Activated T-helper 17 cell treated with anti-CD3 and anti-CD28 coated beads, Interleukin-2, amount 50 U/mL, for 72 hours (primary cell): ENCODE data around the gene SBK1. TPM values are rescaled to one million over a fixed set of nuclear protein-coding genes. Genes with fewer than 3 reads are reported as not detected.
A peak's percentile ranks its signal among the peaks of the same experiment; 100 is the strongest.
"Not testable (repeated sequence)": the region's sequence is repeated elsewhere in the genome, so short reads cannot be mapped to it uniquely, and the experiment has no call there.

Experiments
- ATAC-seq: fragments of 150-1000 bp; cut with Tn5 transposase; replicated peaks from 2 replicates; pipeline ENCODE4 v1.10.0; 2021; ENCODE audit warnings: mild to moderate bottlenecking, moderate library complexity
- H3K27ac Mint-ChIP-seq: one replicate; pipeline ENCODE4 v1.8.0; 2022; ENCODE audit warnings: mixed read lengths
- H3K27me3 Mint-ChIP-seq: one replicate; pipeline ENCODE4 v1.8.0; 2022; ENCODE audit warnings: mixed read lengths
- H3K36me3 Mint-ChIP-seq: one replicate; pipeline ENCODE4 v1.8.0; 2022; ENCODE audit warnings: low read depth, mild to moderate bottlenecking, mixed read lengths
- H3K4me1 Mint-ChIP-seq: one replicate; pipeline ENCODE4 v1.8.0; 2022; ENCODE audit warnings: mixed read lengths
- H3K4me3 Mint-ChIP-seq: one replicate; pipeline ENCODE4 v1.8.0; 2022; ENCODE audit warnings: mild to moderate bottlenecking, mixed read lengths
- H3K9me3 Mint-ChIP-seq: one replicate; pipeline ENCODE4 v1.8.0; 2022; ENCODE audit warnings: mixed read lengths
- total RNA-seq, 2 donors: library from RNA; stranded (reverse); gene quantifications; one replicate each; pipeline ENCODE4 v1.2.3, GENCODE V29; 2022

The SBK1 gene
- total RNA-seq, 2 donors from 2014 or later: 1.7 to 17.6 TPM

GRCh38 chr16:28321700-28322411 lies 29.5 kb downstream of the SBK1 start:
- Mint-ChIP-seq H3K36me3 (peaks cover 9% of the 10 kb centered on the region), H3K27ac (no peak overlapping the region), H3K9me3 (no peaks in the 10 kb centered on the region), H3K4me1 (peaks cover 3% of the 10 kb centered on the region), H3K4me3 (no peak overlapping the region), H3K27me3 (no peaks in the 10 kb centered on the region)
- peak; percentile 59 for ATAC-seq

GRCh38 chr16:28324235-28324886 lies 32.0 kb downstream of the SBK1 start:
- H3K4me1 Mint-ChIP-seq: no peaks in the 10 kb centered on the region
- no peak for ATAC-seq
- peaks cover 4% of the 10 kb centered on the region for H3K36me3 Mint-ChIP-seq

GRCh38 chr16:28324887-28325279 lies 32.6 kb downstream of the SBK1 start:
- no peaks in the 10 kb centered on the region for H3K4me1 Mint-ChIP-seq
- no peaks in the 10 kb centered on the region for H3K36me3 Mint-ChIP-seq
- no peak overlapping the region for H3K4me3 Mint-ChIP-seq
- no peaks in the 10 kb centered on the region for H3K27me3 Mint-ChIP-seq
- H3K9me3 Mint-ChIP-seq: no peaks in the 10 kb centered on the region
- ATAC-seq: no peak
- no peak overlapping the region for H3K27ac Mint-ChIP-seq

More at GRCh38 chr16:28324235-28324886, 32.0 kb downstream of the SBK1 start:
- no peak overlapping the region for H3K4me3 Mint-ChIP-seq
- no peaks in the 10 kb centered on the region for H3K9me3 Mint-ChIP-seq
- H3K27me3 Mint-ChIP-seq: no peaks in the 10 kb centered on the region
- no peak overlapping the region for H3K27ac Mint-ChIP-seq

- Mint-ChIP-seq H3K36me3 (no peaks in the 10 kb centered on the region), H3K9me3 (no peaks in the 10 kb centered on the region), H3K27me3 (no peaks in the 10 kb centered on the region), H3K4me1 (no peaks in the 10 kb centered on the region), H3K27ac (no peak overlapping the region), H3K4me3 (no peak overlapping the region)
- ATAC-seq: peak; percentile 84
Observed at GRCh38 chr16:28326881-28327610, 34.7 kb downstream of the SBK1 start.

- not testable (repeated sequence) for H3K4me1 Mint-ChIP-seq, H3K27ac Mint-ChIP-seq, H3K9me3 Mint-ChIP-seq, H3K4me3 Mint-ChIP-seq, H3K27me3 Mint-ChIP-seq, H3K36me3 Mint-ChIP-seq
- ATAC-seq: peak; percentile 68
Observed at GRCh38 chr16:28330232-28330631, 37.9 kb downstream of the SBK1 start.

GRCh38 chr16:28330981-28331380 lies 38.7 kb downstream of the SBK1 start:
- not testable (repeated sequence) for H3K27me3 Mint-ChIP-seq, H3K27ac Mint-ChIP-seq, ATAC-seq

GRCh38 chr16:28332632-28333031 lies 40.3 kb downstream of the SBK1 start:
- not testable (repeated sequence) for H3K36me3 Mint-ChIP-seq, ATAC-seq, H3K4me3 Mint-ChIP-seq, H3K9me3 Mint-ChIP-seq, H3K27me3 Mint-ChIP-seq, H3K27ac Mint-ChIP-seq, H3K4me1 Mint-ChIP-seq

More at GRCh38 chr16:28330981-28331380, 38.7 kb downstream of the SBK1 start:
- H3K4me1 Mint-ChIP-seq, H3K4me3 Mint-ChIP-seq, H3K9me3 Mint-ChIP-seq, H3K36me3 Mint-ChIP-seq: not testable (repeated sequence)

- H3K4me3 Mint-ChIP-seq, ATAC-seq, H3K9me3 Mint-ChIP-seq, H3K36me3 Mint-ChIP-seq, H3K27me3 Mint-ChIP-seq, H3K27ac Mint-ChIP-seq, H3K4me1 Mint-ChIP-seq: not testable (repeated sequence)
Observed at GRCh38 chr16:28335678-28336077, 43.4 kb downstream of the SBK1 start.

- ATAC-seq, H3K4me3 Mint-ChIP-seq, H3K27ac Mint-ChIP-seq, H3K9me3 Mint-ChIP-seq, H3K27me3 Mint-ChIP-seq, H3K36me3 Mint-ChIP-seq, H3K4me1 Mint-ChIP-seq: not testable (repeated sequence)
Observed at GRCh38 chr16:28336940-28337710, 44.8 kb downstream of the SBK1 start.

GRCh38 chr16:28338230-28338629 lies 45.9 kb downstream of the SBK1 start:
- not testable (repeated sequence) for H3K4me1 Mint-ChIP-seq, H3K4me3 Mint-ChIP-seq, ATAC-seq, H3K27ac Mint-ChIP-seq, H3K9me3 Mint-ChIP-seq, H3K36me3 Mint-ChIP-seq, H3K27me3 Mint-ChIP-seq

GRCh38 chr16:28362600-28362999 lies 70.3 kb downstream of the SBK1 start:
- H3K9me3 Mint-ChIP-seq, H3K27ac Mint-ChIP-seq, H3K36me3 Mint-ChIP-seq, H3K27me3 Mint-ChIP-seq, H3K4me1 Mint-ChIP-seq, ATAC-seq, H3K4me3 Mint-ChIP-seq: not testable (repeated sequence)

GRCh38 chr16:28363408-28363807 lies 71.1 kb downstream of the SBK1 start, which contains the start of gene NPIPB6:
Gene NPIPB6 (minus strand): TSS chr16:28363508. CDS start chr16:28362822, 686 bp downstream.
- not testable (repeated sequence) for H3K9me3 Mint-ChIP-seq, H3K36me3 Mint-ChIP-seq, H3K4me3 Mint-ChIP-seq, H3K4me1 Mint-ChIP-seq, ATAC-seq, H3K27me3 Mint-ChIP-seq, H3K27ac Mint-ChIP-seq

GRCh38 chr16:28364268-28365173 lies 72.2 kb downstream of the SBK1 start:
- H3K36me3 Mint-ChIP-seq, H3K27ac Mint-ChIP-seq, H3K4me1 Mint-ChIP-seq, H3K4me3 Mint-ChIP-seq, H3K27me3 Mint-ChIP-seq, H3K9me3 Mint-ChIP-seq: not testable (repeated sequence)
- peak; percentile 98 for ATAC-seq

- H3K27ac Mint-ChIP-seq, H3K4me1 Mint-ChIP-seq, H3K27me3 Mint-ChIP-seq, H3K36me3 Mint-ChIP-seq, H3K9me3 Mint-ChIP-seq, H3K4me3 Mint-ChIP-seq, ATAC-seq: not testable (repeated sequence)
Observed at GRCh38 chr16:28367926-28368325, 75.6 kb downstream of the SBK1 start.
